ENCODE data around the gene TECPR1.

The TECPR1 gene

DNA sequence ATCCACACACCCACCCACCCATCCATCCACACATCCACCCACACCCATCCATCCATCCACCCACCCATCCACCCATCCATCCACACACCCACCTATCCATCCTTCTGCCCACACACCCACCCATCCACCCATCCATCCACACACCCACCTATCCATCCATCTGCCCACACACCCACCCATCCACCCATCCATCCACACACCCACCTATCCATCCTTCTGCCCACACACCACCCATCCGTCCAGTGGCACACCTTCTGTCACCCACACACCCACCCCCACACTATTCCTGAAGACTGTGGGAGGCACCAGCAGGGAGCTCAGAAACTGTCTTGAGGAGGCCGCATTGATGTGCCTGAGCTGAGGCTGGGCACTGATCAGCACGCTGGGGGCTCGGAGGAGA, 9.1 kb downstream of the TECPR1 start:
- no peak for DNase-seq (ENCODE audit: low read depth in 2 of 2)

GRCh38 chr7:98242342-98242741, 9.7 kb downstream of the TECPR1 start:
- no peak for DNase-seq (ENCODE audit: low read depth in 2 of 2)

- DNase-seq (ENCODE audit: low read depth in 2 of 2): no peak
Observed at GRCh38 chr7:98241674-98242241, 10.3 kb downstream of the TECPR1 start.

DNA sequence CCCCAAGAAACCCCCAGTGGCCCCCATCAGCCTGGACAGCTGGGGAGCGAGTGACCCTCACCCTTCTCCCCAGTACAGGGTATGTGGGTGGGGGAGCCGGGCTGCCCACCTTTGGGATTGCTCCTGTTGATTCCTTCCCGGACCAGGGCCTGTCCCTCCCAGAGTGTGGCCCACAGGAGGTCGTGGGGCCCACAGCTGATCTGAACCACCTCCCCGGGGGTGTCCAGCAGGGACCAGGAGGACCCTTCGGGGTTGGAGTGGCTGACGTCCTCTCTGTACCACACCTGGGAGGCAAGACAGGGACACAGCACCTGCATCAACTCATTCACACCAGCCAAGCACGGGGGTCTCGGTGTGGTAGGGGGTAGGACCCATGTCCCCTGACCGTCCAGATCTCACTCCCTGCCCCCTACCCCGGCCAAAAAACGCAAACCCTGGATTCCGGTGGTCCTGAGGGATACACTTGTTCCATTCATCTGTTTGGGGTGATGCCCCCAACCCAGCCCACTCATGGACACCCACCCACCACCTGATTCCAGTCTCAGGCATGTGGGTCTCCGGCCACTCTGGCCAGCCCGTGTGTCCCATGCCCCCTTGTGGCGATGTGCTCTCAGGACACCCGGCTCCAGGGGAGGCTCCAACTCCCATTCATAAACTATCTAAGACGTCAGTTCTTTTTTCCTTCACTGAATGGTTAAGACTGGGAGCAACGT, 10.9 kb downstream of the TECPR1 start:
- no peak for DNase-seq (ENCODE audit: low read depth in 2 of 2)

DNA sequence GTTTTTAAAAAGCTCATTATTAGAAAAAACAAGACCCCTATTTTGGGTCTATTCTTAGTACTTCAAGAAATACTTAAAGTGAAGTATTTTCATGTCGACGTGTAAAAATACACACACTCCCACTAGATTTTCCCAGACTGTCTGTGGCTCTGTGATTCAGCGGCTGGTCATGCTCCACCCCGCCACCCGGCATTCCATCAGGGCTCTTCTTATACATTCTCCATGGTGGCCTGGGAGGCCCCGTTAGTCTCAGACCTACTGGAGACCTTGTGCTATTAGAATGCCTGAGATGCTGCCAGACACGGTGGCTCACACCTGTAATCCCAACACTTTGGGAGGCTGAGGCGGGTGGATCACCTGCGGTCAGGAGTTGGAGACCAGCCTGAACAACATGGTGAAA, 13.1 kb downstream of the TECPR1 start:
- no peak for DNase-seq (ENCODE audit: low read depth in 2 of 2)

DNA sequence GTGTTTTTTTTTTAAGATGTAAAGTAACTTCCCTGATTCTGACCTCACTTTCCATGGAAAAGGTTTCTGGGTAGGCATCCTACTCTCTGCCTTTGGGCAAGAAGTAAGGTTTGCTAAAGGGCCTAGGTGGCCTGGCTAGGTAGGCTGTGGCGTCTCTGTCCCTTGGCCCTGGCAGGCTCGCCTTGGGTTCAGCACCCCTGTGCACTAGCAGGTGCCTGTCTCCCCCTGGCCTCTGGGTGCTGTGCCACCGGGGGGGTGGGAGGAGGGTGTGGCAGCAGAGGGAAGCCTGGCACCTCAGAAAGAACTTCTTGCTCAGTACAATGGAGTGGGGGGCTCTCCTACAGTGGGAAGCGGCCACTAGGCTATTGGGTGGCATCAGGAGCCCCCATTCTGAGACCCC, 14.0 kb downstream of the TECPR1 start:
- DNase-seq (ENCODE audit: low read depth in 2 of 2): no peak

DNA sequence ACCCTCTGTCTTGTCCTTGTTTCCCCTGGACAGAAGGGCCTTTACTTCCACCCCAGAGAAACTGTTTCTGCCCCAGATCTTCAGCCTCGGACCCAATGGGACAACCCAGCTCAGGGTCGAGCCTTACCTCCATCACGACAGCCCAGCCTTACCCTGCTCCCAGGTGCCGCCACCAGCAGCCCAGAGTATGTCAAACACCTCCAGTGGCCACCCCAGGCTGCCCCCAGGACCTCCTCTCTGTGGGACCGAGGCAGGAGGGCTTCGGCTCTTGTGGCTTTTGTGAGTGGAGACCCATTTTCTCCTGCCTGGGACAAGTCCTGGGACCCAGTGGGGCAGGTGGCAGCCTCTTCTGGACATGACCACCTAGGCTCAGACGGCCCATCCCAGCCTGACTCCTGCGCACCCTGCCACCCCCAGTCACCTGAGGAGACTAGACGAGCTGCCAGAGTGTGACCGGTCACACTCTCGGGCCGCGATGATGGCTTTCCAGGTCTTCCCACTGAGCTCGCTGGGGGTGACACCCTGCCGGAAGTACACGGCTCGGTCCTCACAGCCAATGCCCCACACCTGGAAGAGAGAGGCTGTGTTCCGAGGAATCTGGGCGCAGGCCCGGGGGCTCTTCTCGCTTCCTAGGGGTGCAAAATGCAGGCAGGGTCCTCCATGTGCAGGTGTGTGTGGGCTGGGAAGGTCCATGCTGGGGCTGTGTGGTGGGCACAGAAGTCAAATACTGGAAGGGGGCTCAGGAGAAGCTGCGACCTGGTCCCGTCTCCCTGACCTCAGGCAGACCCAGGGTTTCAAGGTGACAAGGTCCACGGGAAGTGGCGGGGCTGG, 15.5 kb downstream of the TECPR1 start:
- no peak for DNase-seq (ENCODE audit: low read depth in 2 of 2)

DNA sequence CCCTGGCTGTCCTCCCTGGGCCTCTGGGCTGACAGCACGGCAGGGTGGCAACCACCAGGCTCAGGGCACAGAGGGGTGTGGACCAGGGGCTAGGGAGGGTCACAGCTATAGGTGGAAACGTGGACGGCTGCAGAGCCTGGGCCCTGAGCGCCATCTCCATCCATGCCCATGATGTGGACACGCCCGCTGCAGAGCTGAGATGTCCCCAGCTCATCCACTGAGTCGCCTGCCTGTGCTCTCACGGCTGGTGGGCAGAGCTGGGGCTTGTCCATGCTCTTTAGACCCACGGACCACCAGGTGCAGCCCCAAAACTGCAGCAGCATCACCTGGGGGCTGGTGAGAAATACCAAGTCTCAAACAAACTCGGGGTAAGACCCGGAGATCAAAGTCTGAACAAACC, 16.1 kb downstream of the TECPR1 start:
- DNase-seq (ENCODE audit: low read depth in 2 of 2): no peak

- DNase-seq (ENCODE audit: low read depth in 2 of 2): no peak
Observed at GRCh38 chr7:98234429-98235147, 17.4 kb downstream of the TECPR1 start.

DNA sequence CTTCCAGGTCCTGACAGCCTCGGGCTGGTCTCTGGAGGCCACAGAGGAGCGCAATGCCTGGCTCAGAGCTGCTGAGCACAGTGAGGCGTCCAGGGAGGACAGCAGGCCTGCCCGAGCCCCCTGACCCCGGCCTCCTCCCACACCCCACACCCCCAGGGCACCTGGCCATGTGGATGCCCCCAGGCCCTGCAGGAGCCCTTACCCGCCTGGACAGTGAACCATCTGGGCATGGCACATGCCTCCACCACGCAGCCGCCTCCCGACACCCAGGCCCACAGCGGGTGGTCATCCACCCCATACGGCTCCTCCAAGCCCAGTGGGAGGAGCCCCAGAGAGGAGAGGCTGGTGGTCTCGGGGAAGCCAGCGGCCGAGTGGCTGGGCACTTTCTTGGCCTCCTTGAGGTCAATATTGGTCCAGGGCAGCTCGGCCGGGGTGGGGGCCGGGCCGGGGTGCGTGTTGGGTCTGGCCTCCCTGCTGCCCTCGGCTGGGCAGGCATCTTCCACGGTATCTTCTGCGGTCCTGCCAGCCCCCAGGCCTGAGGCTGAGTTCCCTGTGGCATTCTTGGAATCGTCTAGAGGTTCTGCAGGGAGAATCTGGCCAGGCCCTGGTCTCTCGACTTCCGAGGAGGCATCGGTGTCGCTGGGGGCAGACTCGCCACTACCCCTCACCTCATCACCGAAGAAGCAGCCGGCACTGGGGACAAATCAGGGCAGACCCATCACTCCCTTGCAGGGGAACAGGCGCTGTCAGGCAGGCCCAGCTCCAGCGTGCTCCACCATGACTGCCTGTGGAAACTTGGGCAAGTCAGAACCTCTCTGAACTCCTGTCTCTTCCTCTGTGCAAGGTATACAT, 18.6 kb downstream of the TECPR1 start:
- DNase-seq (ENCODE audit: low read depth in 2 of 2): no peak

- no peak for DNase-seq (ENCODE audit: low read depth in 2 of 2)
Observed at GRCh38 chr7:98232799-98233198, 19.2 kb downstream of the TECPR1 start.

DNA sequence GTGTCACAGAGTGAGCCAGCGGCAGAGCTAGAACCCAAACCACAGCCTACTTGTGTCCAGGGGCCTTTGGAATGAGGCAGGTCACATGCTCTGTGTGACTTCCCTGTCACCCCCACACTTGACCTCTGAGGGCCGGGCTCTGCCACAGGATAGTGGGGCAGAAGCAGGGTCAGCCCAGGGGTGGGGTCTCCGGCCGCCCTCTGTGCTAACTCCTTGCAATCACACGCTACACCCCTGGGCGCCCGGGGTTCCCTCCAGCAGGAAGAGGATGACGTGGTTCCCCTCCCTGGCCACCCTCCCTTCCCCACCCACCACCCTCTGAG, 19.8 kb downstream of the TECPR1 start:
- no peak for DNase-seq (ENCODE audit: low read depth in 2 of 2)

- DNase-seq (ENCODE audit: low read depth in 2 of 2): no peak
Observed at GRCh38 chr7:98231493-98232262, 20.4 kb downstream of the TECPR1 start.

DNA sequence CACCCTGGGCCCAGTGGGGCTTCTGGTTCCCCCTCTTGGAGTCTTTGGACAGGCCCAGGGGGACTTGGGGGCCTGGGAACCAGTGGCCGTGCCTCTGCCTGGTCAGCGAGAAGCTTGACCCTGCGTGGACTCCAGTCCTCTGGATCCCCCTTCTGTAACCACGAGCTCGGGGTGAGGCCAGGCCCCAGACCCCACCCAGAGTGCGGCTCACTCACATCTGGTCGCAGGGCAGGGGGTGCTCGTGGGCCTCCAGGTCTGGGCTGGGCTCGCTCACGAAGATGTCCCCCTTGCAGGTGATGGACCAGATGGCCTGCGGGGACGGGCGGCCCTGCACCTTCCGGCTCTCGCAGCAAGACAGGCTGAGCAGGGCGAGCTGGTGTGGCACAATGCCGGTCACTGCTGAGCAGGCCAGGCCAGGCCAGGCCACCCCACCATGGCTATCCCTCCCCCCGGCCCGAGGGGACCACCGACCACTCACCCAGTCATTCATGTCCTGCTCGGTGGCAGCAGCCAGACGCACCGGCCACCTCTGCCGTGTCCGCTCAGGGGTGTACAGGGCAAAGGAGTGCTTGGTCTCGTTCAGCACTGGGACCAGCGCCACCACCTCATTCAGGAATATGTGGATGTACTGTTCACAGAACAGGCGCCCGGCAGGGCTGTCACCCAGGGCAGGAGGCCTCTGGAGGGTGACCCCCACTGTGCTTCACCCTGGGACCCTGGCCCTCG, 21.1 kb downstream of the TECPR1 start:
- no peak for DNase-seq (ENCODE audit: low read depth in 2 of 2)

GRCh38 chr7:98229991-98230745, 21.9 kb downstream of the TECPR1 start:
- DNase-seq (ENCODE audit: low read depth in 2 of 2): no peak

DNA sequence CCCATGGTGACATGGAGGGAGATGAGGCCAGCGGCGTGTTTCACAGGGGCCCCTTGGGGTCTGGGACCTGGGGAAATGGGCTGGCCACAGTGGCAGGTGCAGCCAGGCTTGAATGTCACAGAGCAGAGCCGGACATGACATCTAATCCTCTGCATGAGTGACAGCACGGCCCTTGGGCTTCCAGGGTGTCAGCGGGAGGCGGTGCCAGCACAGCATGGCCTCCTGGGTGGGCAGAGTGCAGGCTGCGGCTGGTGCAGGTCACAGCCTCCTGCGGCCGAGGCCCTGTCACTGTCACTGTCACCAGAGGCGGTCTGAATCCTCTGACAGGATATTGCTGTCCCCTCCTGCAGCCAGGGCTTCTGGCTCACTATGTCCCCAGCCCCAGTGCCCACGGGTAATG, 22.6 kb downstream of the TECPR1 start:
- no peak for DNase-seq (ENCODE audit: low read depth in 2 of 2)

DNA sequence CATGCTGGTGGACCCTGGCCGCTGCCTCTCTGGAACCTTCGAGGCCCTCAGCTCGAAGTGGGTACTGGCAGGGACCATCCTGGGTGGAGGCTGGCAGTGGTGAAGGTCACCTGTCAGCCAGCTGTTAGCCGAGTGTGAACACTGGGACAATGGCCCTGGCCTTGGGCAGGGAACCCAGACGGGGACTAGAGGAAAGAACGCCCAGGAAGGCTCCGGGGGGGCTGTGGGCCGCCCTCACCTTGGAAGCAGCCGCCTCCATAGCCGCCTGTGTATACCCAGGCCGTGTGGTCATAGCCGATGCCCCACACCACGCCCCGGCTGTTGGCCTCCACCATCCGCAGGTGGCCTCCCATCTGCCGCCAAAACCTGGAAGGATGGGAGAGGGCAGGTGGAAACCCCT, 23.2 kb downstream of the TECPR1 start:
- DNase-seq (ENCODE audit: low read depth in 2 of 2): no peak

DNA sequence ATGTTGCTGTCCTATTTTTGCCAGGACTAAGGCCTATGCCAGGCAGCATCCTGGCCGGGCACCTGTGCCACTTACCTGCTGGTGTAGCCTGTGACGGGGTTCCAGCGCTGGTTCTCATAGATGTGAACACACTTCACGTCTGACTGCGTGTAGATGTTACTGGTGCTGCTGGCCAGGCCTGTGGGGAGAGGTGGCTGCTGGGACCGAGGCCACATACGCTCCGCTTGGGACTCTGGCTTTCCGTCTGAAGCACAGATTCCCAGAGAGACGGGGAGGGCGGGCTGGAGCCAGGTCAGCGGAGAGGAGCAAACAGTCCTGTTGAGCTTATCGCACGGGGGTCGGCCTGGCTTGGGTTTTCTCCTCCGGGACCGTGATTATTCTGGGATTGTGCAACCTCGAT, 24.1 kb downstream of the TECPR1 start:
- DNase-seq (ENCODE audit: low read depth in 2 of 2): no peak

- no peak for DNase-seq (ENCODE audit: low read depth in 2 of 2)
Observed at GRCh38 chr7:98225913-98226614, 26.0 kb downstream of the TECPR1 start.

All from stimulated activated CD8-positive, alpha-beta memory T cell treated with anti-CD3 and anti-CD28 coated beads, Interleukin-2, amount 100 ng/mL, for 48 hours (primary cell).